ENCODE results near the gene HCAR3. TPM values are rescaled to one million over a fixed set of nuclear protein-coding genes. Genes with fewer than 3 reads are reported as not detected.

The HCAR3 gene
- total RNA-seq, 2 donors from 2014 or later, result 0.23 to 0.40 TPM

DNA sequence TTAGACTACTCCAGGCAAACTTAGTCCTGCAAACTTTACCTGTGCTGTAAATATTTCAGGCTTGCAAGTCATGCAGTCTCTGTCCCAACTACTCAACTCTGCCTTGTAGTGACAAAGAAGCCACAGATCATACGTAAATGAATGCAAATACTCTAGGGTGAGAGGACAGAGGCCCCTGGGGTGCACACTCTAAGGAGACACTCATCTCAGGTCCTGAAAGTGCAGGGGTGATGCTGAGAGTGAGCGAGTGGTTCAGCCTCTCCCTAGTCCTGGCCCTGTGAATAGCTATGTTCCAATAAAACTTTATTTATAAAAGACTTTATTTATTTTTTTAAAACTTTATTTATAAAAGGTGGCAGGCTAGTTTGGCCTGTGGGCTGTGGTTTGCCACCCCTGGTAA is 48.3 kb downstream of the HCAR3 start:
- Histone ChIP-seq H3K9me3 (no peaks in the 10 kb centered on the region), H3K27me3 (replicated peaks; ENCODE audit: insufficient read depth) (no peaks in the 10 kb centered on the region), H3K4me1 (replicated peaks) (no peaks in the 10 kb centered on the region), H3K36me3 (no peaks in the 10 kb centered on the region), H3K27ac (no peak overlapping the region), H3K4me3 (no peak overlapping the region)
- no peak for DNase-seq (ENCODE audit: low spot score)
- no peak for TF ChIP-seq POLR2A (IDR thresholded peaks at IDR 0.05)
- TF ChIP-seq POLR2AphosphoS5 (IDR thresholded peaks at IDR 0.05), result no peak
- TF ChIP-seq, protein P1, sequence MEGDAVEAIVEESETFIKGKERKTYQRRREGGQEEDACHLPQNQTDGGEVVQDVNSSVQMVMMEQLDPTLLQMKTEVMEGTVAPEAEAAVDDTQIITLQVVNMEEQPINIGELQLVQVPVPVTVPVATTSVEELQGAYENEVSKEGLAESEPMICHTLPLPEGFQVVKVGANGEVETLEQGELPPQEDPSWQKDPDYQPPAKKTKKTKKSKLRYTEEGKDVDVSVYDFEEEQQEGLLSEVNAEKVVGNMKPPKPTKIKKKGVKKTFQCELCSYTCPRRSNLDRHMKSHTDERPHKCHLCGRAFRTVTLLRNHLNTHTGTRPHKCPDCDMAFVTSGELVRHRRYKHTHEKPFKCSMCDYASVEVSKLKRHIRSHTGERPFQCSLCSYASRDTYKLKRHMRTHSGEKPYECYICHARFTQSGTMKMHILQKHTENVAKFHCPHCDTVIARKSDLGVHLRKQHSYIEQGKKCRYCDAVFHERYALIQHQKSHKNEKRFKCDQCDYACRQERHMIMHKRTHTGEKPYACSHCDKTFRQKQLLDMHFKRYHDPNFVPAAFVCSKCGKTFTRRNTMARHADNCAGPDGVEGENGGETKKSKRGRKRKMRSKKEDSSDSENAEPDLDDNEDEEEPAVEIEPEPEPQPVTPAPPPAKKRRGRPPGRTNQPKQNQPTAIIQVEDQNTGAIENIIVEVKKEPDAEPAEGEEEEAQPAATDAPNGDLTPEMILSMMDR (IDR thresholded peaks at IDR 0.05), result no peak
- intact Hi-C loops (cut with DNase I), result no loop called here
- WGBS, result 93% methylated on average over 2 of the region's 2 CpGs

DNA sequence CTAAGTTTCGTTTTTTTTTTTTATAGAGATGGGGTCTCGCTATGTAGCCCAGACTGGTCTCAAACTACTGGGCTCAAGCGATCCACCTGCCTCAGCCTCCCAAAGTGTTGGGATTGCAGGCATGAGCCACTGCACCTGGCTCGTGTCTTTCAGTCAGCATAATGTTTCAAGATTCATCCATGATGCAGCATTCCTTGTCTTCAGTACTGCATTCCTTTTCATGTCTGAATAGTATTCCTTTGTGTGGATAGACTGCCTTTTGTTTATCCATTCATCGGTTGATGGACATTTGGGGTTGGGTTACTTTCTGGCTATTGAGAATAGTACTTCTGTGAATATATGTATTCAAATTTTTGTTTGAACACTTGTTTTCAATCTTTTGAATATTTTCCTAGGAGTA is 50.9 kb downstream of the HCAR3 start:
- no peak for DNase-seq (ENCODE audit: low spot score)
- 96% methylated on average over 5 of the region's 5 CpGs for WGBS
- H3K9me3 ChIP-seq, result no peaks in the 10 kb centered on the region
- H3K27ac ChIP-seq, result no peak overlapping the region
- intact Hi-C loops (cut with DNase I), result no loop called here
- TF ChIP-seq POLR2A (IDR thresholded peaks at IDR 0.05) (no peak), POLR2AphosphoS5 (IDR thresholded peaks at IDR 0.05) (no peak)
- TF ChIP-seq, protein P1 (IDR thresholded peaks at IDR 0.05), result no peak
- no peaks in the 10 kb centered on the region for H3K4me1 ChIP-seq (replicated peaks)
- H3K36me3 ChIP-seq, result no peaks in the 10 kb centered on the region
- H3K4me3 ChIP-seq, result no peak overlapping the region
- H3K27me3 ChIP-seq (replicated peaks; ENCODE audit: insufficient read depth), result no peaks in the 10 kb centered on the region

DNA sequence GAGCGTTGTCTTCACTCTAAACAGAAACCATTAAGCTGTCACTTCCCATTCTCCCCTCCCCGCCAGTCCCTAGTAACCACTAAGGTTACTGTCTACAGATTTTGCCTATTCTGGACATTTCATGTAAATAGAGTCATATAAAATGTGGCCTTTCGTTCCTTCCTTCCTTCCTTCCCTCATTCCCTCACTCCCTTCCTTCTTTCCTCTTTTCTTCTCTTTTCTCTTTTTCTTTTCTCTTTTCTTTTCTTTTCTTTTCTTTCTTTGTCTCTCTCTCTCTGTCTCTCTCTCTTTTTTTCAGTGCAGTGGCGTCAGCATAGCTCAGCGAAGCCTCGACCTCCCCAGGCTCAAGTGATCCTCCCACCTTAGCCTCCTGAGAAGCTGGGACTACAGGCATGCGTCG is 51.3 kb downstream of the HCAR3 start:
- Histone ChIP-seq H3K27me3 (replicated peaks; ENCODE audit: insufficient read depth) (no peaks in the 10 kb centered on the region), H3K4me1 (replicated peaks) (no peaks in the 10 kb centered on the region), H3K4me3 (no peak overlapping the region), H3K9me3 (no peaks in the 10 kb centered on the region), H3K27ac (no peak overlapping the region), H3K36me3 (no peaks in the 10 kb centered on the region)
- WGBS, result 81% methylated on average over 8 of the region's 8 CpGs
- TF ChIP-seq POLR2AphosphoS5 (IDR thresholded peaks at IDR 0.05) (no peak), POLR2A (IDR thresholded peaks at IDR 0.05) (no peak)
- TF ChIP-seq, protein P1 (IDR thresholded peaks at IDR 0.05), result no peak
- DNase-seq (ENCODE audit: low spot score), result no peak
- intact Hi-C loops (cut with DNase I), result no loop called here

Small RNA genes within 50 kb of the gene (small RNA-seq; reads per million reads assigned to genes)
- 0 reads per million in 2 donors for gene AC026333.2

Other genes starting within 250 kb of the HCAR3 start
- 10 to 100 TPM; 17.3 to 20.1 TPM for gene ZCCHC8, start 215.9 kb downstream of the HCAR3 start, total RNA-seq
- 10 to 100 TPM; 53.0 to 61.9 TPM for gene RSRC2, start 189.9 kb downstream of the HCAR3 start, total RNA-seq
- gene KNTC1, start 189.6 kb downstream of the HCAR3 start, total RNA-seq, result 10 to 100 TPM; 10.8 to 28.6 TPM
- 1 to 10 TPM; 1.6 to 2.7 TPM for gene HCAR2, start 13.5 kb downstream of the HCAR3 start, total RNA-seq
- under 1 TPM; 0.73 to 0.80 TPM for gene HCAR1, start 14.0 kb upstream of the HCAR3 start, total RNA-seq
- 10 to 100 TPM; 20.4 to 32.8 TPM for gene DENR, start 36.0 kb upstream of the HCAR3 start, total RNA-seq
- 1 to 10 TPM in 1 of 2 donors, under 1 TPM in 1; 0.73 to 8.5 TPM for gene CCDC62, start 57.8 kb upstream of the HCAR3 start, total RNA-seq
- gene HIP1R, start 118.6 kb upstream of the HCAR3 start, total RNA-seq, result 10 to 100 TPM; 45.1 to 79.3 TPM
- 10 to 100 TPM; 37.6 to 67.7 TPM for gene VPS37B, start 179.3 kb upstream of the HCAR3 start, total RNA-seq
- 10 to 100 TPM in 1 of 2 donors, 1 to 10 TPM in 1; 8.2 to 50.0 TPM for gene ABCB9, start 249.7 kb upstream of the HCAR3 start, total RNA-seq